ENCODE data around the gene ZCCHC18. TPM values are rescaled to one million over a fixed set of nuclear protein-coding genes. Genes with fewer than 3 reads are reported as not detected.

The ZCCHC18 gene
- total RNA-seq, 1 experiment from 2014 or later = not detected

- no peaks in the 10 kb centered on the region for H4K20me1 ChIP-seq (ENCODE audit: insufficient read depth)
- no peak overlapping the region for H2AFZ ChIP-seq (ENCODE audit: low read depth, low read length, poor library complexity, severe bottlenecking)
- no peaks in the 10 kb centered on the region for H3K79me2 ChIP-seq (ENCODE audit: insufficient read depth, low read length)
- no peak overlapping the region for H3K9ac ChIP-seq (ENCODE audit: low read length)
- no peaks in the 10 kb centered on the region for H3K36me3 ChIP-seq (ENCODE audit: control insufficient read depth in 1 of 2, insufficient read depth in 2 of 2, low read length in 2 of 2)
- no peaks in the 10 kb centered on the region for H3K9me3 ChIP-seq (ENCODE audit: control insufficient read depth in 1 of 2, insufficient read depth in 1 of 2, low read depth in 1 of 2, low read length in 2 of 2)
- ChIA-PET RAD21 (ENCODE audit: low non-redundant PET in 1 of 2, low total read pairs in 2 of 2, uncharacterized antibody in 2 of 2, unreplicated experiment in 2 of 2) (no interaction called here), POLR2A (no interaction called here), CTCF (no interaction called here)
- H3K4me1 ChIP-seq (ENCODE audit: control insufficient read depth in 1 of 2, insufficient read depth in 2 of 2, low read length in 2 of 2) = no peaks in the 10 kb centered on the region
- no peak overlapping the region for H3K27ac ChIP-seq (ENCODE audit: low read depth, low read length)
- no peak overlapping the region for H3K4me3 ChIP-seq (replicated peaks in 1 of 2; ENCODE audit: low read depth in 1 of 2, low read length in 2 of 2)
- ATAC-seq (no peak), DNase-seq (ENCODE audit: low read depth, low spot score) (no peak)
- H3K4me2 ChIP-seq (ENCODE audit: low read length) = no peak overlapping the region
- H3K9me2 ChIP-seq (ENCODE audit: insufficient read depth) = no peaks in the 10 kb centered on the region
- H3K27me3 ChIP-seq (ENCODE audit: insufficient read depth, low read length) = no peaks in the 10 kb centered on the region
- TF ChIP-seq POLR2AphosphoS5 (IDR thresholded peaks at IDR 0.05; ENCODE audit: low read depth, low read length) = no peak
- TF ChIP-seq REST (IDR thresholded peaks at IDR 0.05; ENCODE audit: low read depth) = no peak
- no peak for TF ChIP-seq EGR1 (IDR thresholded peaks at IDR 0.05; ENCODE audit: low read depth)
- TF ChIP-seq JUND (IDR thresholded peaks at IDR 0.05) = no peak
- TF ChIP-seq CBX3 (IDR thresholded peaks at IDR 0.05; ENCODE audit: low read depth) = no peak
- TF ChIP-seq EZH2phosphoT487 (IDR thresholded peaks at IDR 0.05; ENCODE audit: borderline replicate concordance) = no peak
- TF ChIP-seq SIN3A (IDR thresholded peaks at IDR 0.05; ENCODE audit: low read depth) = no peak
- no peak for TF ChIP-seq ZFX (IDR thresholded peaks at IDR 0.05)
- TF ChIP-seq RAD21 (IDR thresholded peaks at IDR 0.05; ENCODE audit: low read depth) = no peak
- no peak for TF ChIP-seq CTCF (IDR thresholded peaks at IDR 0.05 in 2 of 3, conservative IDR thresholded peaks at IDR 0.05 in 1 of 3; ENCODE audit: borderline replicate concordance in 1 of 3, insufficient read depth in 1 of 3, low read depth in 2 of 3, low read length in 2 of 3)
- no peak for TF ChIP-seq SRF (IDR thresholded peaks at IDR 0.05; ENCODE audit: low read depth)
- TF ChIP-seq SP1 (IDR thresholded peaks at IDR 0.05; ENCODE audit: low read depth) = no peak
- no peak for TF ChIP-seq YY1 (IDR thresholded peaks at IDR 0.05; ENCODE audit: extremely low read depth, insufficient replicate concordance, low read depth, low read length)
- TF ChIP-seq CEBPB (IDR thresholded peaks at IDR 0.05; ENCODE audit: low read depth) = no peak
- BruUV-seq (replicated peaks) = no TSS peak
- intact Hi-C loops (cut with micrococcal nuclease) = no loop called here
These were observed 10.5 kb downstream of the ZCCHC18 start for GRCh38 chrX:104122829-104123228.
